ACC112 (cell line): Measurements from ENCODE around the gene PIEZO2.
"Not testable (repeated sequence)": the region's sequence is repeated elsewhere in the genome, so short reads cannot be mapped to it uniquely, and the experiment has no call there.

Source experiments
- H2AFZ ChIP-seq: fragments of 200-600 bp; sonication (generic); one replicate; pipeline ENCODE4 v1.6.0; 2017; ENCODE audit warnings: antibody characterized with exemption, low read length; ENCODE audit not compliant: unreplicated experiment
- H3K27ac ChIP-seq: fragments of 200-600 bp; sonication (generic); 2 replicates; pipeline ENCODE4 v1.5.1; 2014; ENCODE audit warnings: low read depth, mild to moderate bottlenecking, antibody characterized with exemption, low read length, moderate library complexity
- H3K27me3 ChIP-seq: fragments of 200-600 bp; sonication (generic); 2 replicates; pipeline ENCODE4 v1.6.1; 2014; ENCODE audit warnings: mild to moderate bottlenecking, antibody characterized with exemption, low read length, moderate library complexity, mixed read lengths; ENCODE audit not compliant: insufficient read depth
- H3K36me3 ChIP-seq: fragments of 200-600 bp; sonication (generic); 2 replicates; pipeline ENCODE4 v1.6.1; 2016; ENCODE audit warnings: mild to moderate bottlenecking, antibody characterized with exemption, low read length, moderate library complexity, mixed read lengths; ENCODE audit not compliant: insufficient read depth
- H3K4me1 ChIP-seq: fragments of 200-600 bp; sonication (generic); one replicate; pipeline ENCODE4 v1.6.1; 2016; ENCODE audit warnings: low read length, mixed read lengths; ENCODE audit not compliant: insufficient read depth, unreplicated experiment, control insufficient read depth
- H3K4me3 ChIP-seq: fragments of 200-600 bp; sonication (generic); 2 replicates; pipeline ENCODE4 v1.5.1; 2014; ENCODE audit warnings: mild to moderate bottlenecking, low read depth, low read length
- H3K79me2 ChIP-seq: fragments of 200-600 bp; sonication (generic); one replicate; pipeline ENCODE4 v1.6.0; 2016; ENCODE audit warnings: low read length; ENCODE audit not compliant: control insufficient read depth, unreplicated experiment, insufficient read depth

Gene PIEZO2

DNA sequence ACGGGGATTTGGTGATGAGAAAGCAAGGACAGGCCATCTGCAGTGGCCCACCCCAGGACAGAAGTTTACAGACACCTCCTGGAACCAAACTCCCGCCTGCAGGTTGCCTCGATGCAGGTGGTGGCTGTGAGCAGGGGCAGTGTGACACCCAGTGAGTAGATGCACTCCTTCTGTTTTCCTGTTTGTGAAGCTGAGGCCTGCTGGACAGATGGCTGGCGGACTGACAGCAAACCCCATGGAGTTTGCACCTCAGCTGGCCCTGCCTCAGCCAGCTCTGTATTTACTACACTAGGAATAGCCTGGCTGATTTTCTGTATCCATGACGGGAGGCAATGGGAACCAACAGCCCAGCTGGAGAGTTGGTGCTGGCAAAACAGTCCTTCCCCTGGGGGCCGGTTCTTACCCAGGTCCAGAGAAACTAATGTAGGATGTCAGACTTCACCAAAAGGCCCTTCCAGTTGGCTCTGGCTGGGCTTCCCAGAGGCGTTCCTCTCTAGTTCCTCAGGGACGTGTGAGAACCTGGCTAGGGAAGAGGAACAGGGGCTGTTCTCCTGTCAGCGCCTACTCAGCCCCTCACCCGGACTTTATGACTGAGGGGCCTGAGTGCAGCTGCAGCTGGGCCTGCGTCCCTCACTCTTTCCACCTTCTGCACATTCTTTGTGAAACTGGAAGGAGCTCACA is 511.4 kb downstream of the PIEZO2 start:
- H2AFZ ChIP-seq, H3K27me3 ChIP-seq, H3K36me3 ChIP-seq, H3K4me3 ChIP-seq, H3K27ac ChIP-seq, H3K4me1 ChIP-seq, H3K79me2 ChIP-seq: not testable (repeated sequence)

DNA sequence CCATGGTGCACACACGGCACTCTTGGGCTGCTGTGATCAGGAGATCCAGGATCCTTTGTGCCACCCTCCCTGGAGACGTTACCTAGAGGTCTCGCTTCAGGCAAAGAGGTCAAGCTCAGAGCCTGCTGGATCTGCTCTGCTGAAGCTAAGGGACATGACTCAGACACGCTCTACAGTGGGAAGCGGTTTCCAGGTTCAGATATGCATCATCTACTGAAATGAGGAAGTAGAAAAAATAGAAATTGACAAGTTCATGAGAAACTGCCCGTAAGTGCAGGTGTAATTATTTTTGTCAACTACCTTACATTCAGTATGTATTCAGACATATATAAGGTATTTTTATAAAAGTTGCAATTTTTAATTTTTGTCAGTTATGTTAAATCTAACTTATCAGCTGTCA is 520.3 kb downstream of the PIEZO2 start:
- H3K4me1 ChIP-seq, H2AFZ ChIP-seq, H3K27ac ChIP-seq, H3K79me2 ChIP-seq, H3K27me3 ChIP-seq, H3K36me3 ChIP-seq, H3K4me3 ChIP-seq: not testable (repeated sequence)

DNA sequence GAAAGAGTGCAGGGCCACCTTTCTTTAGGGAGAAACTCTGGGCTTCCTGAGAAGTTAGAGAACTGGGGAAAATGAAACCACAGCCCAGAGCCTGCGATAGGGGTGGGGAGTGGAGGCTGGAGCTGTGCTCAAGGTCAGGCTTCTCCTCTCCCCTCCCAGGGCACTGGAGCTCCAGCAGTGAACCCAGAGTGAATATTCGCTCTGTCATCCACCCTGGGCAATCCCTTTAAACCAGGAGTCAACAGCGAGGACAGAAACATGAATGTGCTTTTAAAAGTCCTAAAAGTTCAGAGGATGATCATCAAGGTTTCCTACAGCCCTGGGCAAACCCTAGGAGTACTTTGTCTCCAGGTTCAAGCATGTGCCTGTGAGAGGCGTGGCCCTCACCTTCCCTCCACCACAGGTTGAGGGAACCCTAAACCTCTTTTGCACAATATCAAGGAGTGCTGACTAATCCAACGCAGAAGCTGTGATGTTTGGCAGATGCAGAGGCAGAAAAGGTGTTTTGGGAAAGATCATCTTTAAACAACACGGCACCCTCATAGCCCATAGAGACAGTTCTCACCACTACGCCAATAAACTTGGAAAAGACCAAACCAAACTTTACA is 522.7 kb downstream of the PIEZO2 start:
- not testable (repeated sequence) for H3K27ac ChIP-seq, H3K4me1 ChIP-seq, H2AFZ ChIP-seq, H3K27me3 ChIP-seq, H3K36me3 ChIP-seq, H3K4me3 ChIP-seq, H3K79me2 ChIP-seq

DNA sequence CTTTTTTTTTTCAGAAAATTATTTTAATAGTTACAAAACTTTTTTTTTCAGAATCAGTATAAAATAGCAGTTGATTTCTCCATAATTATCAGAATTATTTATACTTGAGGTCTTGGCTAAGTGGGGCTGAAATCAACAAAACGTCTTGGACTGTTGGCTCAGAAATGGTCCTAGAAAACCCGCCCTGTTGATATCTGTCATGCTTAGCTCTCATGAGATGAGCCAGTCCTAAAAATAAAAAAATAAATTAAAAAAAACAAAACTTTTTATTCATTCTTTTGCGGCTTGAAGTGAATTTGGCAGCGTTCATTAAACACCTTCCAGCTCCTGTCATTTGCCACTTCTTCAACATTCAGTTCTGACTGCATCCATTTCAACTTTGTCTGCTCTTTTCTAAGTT is 525.8 kb downstream of the PIEZO2 start:
- not testable (repeated sequence) for H3K27ac ChIP-seq, H3K4me1 ChIP-seq, H3K36me3 ChIP-seq, H3K4me3 ChIP-seq, H3K27me3 ChIP-seq, H2AFZ ChIP-seq, H3K79me2 ChIP-seq

DNA sequence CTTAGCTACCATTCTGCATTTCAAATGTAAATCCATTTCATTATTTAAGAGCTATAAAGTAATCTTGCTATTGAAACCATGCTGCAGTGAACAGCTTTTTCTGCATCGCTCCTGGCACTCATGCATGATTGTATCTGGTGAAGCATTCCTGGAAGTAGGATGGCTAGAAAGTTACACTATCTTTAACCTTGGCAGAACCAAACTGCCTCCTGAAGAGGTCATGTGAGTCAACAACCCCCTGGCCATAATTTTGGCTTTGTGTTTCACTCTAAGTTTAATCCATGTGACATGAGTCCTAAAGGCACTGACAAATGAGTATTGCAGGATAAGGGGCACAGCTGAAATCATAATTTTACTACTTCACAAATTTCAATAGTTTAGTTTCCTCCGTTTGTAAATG is 526.4 kb downstream of the PIEZO2 start:
- not testable (repeated sequence) for H3K27ac ChIP-seq, H3K79me2 ChIP-seq, H3K4me1 ChIP-seq, H3K4me3 ChIP-seq, H2AFZ ChIP-seq, H3K27me3 ChIP-seq, H3K36me3 ChIP-seq

DNA sequence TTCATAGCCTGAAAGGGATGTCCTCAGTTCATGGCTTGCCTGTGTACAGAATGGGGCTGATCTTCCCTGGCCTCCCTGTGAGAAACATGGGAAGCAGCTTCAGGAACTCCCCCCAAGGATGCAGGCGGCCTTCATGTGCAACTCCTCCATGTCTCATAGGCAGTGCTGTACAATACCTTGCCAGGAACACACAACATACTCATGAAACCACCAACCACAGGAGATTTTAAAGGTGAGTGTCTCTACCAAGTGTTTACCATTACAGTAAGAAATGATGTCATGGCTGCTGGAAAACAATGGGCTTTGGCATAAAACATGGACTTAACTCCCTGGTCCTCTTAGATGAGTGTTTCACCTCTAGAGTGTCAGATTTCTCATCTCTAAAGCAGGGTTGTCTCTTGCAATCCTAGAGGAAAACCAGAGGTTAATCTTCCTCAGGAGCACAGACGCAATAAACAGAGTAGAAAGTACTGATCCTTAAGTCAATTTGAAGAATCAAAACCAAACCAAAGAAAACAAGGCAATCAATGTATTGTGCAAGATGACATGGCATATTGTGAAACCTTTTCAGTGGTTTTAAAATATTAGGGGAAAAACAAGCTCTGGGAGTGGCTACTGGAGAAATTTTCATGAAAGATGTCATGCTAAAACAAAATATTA is 528.6 kb downstream of the PIEZO2 start:
- H3K27ac ChIP-seq, H2AFZ ChIP-seq, H3K79me2 ChIP-seq, H3K4me3 ChIP-seq, H3K36me3 ChIP-seq, H3K27me3 ChIP-seq, H3K4me1 ChIP-seq: not testable (repeated sequence)
